A204.1 (cell line): ENCODE measurements around the gene PITPNM3.
"Not testable (repeated sequence)": the region's sequence is repeated elsewhere in the genome, so short reads cannot be mapped to it uniquely, and the experiment has no call there.

Experiments
- FAIRE-seq: peaks from 2 replicates; lab custom pipeline; 2012; peaks lifted over from hg19 to GRCh38; lab: Jason Lieb, UNC

PITPNM3 gene

DNA sequence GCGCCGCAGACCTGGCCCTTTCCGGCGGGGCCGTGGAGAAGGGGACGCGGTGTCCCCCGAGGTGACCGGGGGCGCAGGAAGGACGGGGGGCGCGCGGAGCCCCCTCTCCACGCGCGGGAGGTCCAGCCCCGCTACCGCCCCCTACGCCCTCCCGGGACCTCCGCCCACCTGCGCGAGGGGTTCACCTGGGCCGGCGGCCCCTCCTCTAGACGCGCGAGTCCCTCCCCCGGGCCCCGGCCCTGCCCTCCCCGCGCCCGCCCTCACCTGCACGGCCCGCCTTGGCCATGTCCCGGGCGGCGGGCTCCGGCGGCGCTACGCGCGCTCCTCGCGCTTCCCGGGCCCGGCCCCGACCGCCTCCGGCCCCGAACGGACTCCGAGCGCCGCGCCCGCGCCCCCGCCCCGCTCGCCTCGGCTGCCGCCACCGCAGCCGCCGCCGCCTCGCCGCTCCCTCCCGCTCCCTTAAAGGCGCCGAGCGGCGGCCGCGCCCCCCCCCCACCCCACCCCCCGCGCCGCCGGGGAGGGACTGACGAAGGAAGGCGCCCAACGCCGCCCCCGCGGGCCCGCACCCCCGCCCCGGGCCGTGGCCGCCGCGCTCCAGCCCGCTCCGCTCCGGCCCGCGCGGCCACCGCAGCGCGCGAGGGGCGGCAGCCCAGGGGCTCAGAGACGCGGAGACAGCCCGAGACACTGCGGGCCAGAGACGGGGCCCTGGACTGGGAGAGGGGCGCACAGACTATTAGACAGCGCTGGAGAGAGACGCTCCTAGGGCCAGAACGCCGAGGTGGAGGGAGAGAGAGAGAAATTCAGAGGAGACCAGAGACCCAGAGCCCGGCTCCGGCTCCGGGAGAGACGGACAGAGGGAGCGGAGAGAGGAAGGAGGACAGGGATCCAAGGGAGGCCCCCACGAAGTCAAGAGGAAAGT lies at the start of gene PITPNM3:
Gene PITPNM3 (minus strand): TSS at position 435 of the 919 bp plus-strand sequence. CDS start 149 bp downstream, at position 286.
- no peak for FAIRE-seq

DNA sequence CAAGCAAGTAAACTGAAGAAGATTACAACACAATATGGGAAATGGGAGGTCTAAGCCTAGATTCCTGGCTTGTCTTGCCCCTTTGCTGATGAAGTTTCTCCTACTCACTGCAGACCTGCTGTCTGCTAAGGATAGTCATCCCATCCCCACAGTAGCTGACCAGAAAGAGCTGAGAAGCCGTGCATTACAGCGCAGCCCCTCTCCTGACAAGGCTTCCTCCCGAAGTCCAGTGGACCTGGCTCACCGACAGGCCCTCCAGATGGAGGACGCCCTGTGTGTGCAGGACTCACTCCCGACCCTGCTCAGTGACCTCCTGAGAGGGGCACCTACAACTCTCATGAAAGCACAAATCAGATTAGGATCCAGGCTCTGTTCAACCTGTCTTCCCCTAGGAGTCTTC lies 48.8 kb upstream of the PITPNM3 start:
- FAIRE-seq, result no peak

DNA sequence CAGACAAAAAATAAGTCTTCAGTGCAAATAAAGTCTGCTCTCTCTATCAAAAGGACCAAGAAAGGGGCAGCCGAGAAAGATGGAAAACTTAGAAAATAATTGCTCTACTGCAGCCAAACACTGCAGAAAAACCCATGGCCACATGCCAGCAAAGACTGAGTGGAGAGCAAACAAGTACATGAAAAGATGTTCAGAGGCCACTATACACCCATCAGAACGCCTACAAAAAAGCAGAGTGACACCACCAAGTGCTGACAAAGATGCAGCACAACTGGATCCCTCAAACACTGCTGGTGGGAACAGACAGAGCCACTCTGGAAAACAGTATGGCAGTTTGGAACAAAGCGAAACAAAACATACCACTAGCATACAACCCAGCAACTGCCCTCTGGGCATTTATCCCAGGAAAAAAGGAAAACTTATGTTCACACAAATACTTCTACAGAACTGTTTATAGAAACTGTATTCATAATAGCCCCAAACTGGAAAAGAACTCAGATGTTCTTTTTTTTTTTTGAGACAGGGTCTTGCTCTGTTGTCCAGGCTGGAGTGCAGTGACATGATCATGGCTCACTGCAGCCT lies 47.5 kb upstream of the PITPNM3 start:
- FAIRE-seq, result no peak

DNA sequence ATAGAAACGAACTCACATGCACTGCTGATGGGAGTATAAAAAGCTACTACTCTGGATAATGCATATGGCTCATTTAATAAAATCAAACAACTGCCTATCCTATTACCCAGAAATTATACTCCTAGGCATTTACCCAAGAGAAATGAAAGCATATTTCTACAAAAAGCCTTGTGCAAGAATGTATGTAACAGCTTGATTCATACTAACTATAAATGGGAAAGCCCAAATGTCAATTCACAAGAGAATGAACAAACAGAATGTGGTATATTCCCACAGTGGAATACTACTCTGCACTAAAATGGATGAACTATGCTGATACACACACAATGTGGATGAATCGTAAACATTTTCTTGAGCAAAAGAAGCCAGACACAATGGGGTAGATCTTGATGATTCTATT lies 45.8 kb upstream of the PITPNM3 start:
- FAIRE-seq, result no peak

DNA sequence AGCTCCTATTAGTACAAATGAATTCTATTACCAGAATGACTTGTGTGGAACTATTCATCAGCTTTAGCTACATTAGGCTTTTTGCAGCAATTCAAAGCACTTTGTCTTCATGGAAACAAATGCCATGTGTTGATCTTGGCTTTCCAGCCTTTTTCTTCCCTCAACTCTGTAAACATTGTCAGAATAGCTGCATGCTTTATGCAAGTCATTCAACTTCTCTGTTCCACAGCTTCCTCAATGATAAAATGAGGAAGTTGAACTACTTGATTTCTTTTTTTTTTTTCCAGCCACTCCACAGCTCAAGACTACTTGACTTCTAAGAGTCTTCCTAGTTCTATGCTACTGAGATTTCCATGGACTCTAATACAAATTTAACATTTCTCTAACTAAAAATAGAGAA lies 43.0 kb upstream of the PITPNM3 start:
- no peak for FAIRE-seq

DNA sequence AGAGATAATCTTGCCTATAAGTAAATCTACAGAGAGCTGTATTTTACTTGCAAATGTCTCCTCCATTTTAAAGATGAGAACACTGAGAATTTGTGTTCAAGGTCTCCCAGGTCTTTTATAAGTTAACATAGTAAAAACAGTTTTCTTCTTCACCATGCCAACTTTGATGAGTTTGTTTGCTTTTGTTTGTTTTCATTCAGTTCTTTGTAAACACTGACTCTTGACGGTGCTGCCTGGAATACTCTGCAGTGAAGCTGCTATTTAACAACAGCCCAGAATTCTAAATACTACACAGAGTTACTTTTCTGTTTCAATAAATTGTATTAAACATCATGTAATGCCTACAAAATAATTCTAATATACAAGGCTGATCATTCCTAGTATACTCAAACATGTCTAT lies 41.4 kb upstream of the PITPNM3 start:
- FAIRE-seq, result no peak

DNA sequence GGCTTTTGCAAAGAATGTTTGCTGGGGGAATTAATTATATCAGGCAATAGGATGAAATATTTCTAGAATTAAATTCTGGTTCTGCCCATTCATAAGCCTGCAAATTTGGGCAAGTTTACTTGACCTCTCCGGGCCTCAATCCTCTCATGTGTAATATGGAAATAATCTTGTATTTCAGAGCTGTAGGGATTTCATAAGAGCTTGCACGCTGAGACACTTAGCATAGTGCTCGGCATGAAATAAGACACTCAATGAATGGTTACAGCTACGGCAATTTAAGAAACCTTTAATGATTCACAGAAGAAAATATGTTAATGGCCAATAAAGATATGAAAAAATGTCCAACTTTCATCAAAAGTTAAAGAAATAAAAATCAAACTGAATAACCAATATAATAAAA lies 40.6 kb upstream of the PITPNM3 start:
- FAIRE-seq, result no peak

DNA sequence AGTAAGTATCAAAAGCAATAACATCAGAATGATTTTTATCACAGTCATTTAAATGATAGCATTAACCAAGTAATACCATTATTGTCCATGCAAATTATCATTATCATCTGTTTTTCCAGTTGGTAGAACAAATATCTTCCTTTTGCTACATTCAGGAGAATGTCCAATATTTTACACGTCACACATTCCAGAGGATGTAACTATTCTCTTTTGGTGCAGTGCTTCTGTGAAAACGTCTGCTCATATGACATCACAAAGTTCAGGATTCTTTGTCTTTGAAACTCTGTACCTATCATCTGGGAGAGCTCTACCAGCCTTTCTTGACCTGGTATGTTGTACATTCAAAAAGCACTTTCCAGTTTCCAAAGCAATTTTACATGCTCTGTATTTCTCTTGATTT lies 40.2 kb upstream of the PITPNM3 start:
- FAIRE-seq, result no peak

DNA sequence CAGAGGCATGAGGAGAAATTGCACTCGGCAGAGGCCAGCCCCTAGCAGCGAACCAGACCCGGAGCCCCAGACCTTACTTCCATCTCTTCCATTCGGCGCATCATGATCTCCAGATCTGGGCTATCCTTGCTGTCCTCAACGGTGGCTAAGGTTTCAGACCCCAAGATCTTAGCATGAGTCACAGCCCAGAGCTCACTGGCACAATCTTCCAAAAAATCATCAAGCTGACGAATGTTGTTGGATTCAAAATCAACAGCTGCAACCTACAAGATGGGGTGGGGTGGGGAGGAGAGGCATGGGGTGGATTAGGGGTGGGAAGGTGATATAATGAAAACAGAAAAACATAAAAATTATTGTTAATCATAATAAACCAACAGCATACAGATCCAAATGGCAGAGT lies 39.7 kb upstream of the PITPNM3 start:
- no peak for FAIRE-seq

DNA sequence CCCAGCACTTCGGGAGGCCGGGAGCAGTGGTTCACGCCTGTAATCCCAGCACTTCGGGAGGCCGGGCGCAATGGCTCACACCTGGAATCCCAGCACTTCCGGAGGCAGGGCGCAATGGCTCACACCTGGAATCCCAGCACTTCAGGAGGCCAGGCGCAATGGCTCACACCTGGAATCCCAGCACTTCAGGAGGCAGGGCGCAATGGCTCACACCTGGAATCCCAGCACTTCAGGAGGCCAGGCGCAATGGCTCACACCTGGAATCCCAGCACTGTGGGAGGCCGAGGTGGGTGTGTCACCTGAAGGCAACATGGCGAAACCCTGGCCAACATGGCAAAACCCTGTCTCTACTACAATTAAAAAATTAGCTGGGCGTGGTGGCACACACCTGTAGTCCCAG lies 37.0 kb upstream of the PITPNM3 start:
- FAIRE-seq, result not testable (repeated sequence)

DNA sequence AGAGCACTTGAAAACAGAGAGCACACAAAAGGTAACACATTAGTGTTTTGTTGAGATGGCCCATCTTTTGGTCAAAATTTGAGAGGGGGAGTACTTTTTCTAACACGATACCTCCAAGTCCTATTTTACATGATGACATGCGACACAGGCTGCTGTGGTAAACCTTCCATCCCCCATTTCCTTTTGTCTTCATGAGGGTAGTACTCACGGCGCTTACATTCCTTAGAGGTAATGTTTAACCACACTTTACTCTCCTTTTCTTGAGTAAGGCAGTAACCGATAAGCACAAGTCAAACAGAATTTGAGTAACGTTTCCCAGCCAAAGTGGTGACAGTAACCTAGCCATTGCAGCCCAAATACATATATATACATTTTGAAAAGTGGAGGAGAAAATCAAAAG lies 35.8 kb upstream of the PITPNM3 start:
- no peak for FAIRE-seq

DNA sequence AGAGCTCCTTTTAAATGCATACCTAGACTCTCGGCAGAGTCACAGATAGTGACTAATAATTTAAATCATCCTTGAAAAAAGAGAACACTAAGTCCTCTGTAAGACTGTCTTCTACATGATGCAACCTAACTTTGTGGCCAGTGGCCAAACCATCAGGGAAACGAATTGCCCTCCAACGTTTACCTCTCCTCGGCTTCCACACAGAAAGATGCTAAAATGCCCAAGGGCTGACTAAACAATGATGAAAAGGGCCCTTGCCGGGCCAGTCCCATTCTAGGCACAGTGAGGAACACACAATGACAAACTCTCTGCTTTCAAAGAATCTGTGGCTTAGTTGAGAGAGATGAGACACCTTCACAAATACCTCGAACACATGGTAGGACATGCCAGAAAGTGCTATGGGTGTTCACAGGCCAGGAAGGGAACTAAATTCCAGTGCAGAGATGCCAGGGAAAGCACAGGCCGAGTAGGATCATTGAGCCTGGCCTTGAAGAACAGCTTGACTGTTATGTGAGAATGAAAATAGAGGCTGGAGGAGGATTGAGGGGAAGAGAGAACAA lies 35.3 kb upstream of the PITPNM3 start:
- FAIRE-seq, result no peak

DNA sequence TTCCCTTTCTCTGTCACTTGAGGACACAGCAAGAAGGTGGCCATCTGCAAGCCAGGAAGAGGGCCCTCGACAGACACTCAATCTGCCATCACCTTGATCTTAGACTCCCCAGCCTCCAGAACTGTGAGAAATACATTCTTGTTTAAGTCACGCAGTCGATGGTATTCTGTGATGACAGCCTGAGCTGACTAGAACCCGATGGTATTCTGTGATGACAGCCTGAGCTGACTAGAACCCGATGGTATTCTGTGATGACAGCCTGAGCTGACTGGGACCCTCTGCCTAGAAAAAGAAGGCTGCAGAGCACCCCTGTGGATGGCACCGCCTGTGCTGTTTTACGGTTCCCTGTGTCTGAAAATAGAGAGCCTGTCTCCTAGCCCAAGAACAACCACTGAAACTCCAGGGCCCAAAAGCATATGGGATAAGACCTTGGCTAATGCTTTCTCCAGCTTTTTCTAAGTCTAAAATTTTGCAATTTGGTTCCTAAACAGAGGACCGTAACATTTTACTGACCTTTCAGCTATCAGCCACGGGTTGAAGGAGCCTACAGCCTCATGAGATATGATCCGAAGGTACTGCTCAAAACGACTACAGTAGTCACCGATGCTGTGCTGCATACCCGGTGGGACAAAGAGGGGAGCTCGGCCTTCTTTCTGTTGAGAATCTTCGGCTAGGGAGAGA lies 33.1 kb upstream of the PITPNM3 start:
- FAIRE-seq, result no peak

DNA sequence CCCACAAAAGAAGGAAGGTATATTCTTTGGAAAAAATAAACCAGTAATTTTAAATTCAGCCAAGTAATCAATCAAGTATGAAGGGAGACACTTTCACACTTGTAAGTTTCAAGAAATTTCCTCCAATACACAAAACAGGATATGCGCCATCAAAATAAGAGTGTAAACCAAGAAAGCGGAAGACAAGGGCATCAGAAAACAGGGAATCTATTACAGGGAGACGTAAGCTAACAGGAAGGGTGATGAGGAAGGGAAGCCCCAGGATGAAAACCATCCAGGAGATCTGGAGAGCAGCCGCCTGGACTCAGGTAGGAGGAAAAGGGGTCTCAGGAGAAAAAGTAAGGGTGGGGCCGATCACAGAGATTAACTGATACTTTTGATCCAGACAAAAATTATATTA lies 31.8 kb upstream of the PITPNM3 start:
- FAIRE-seq, result no peak

DNA sequence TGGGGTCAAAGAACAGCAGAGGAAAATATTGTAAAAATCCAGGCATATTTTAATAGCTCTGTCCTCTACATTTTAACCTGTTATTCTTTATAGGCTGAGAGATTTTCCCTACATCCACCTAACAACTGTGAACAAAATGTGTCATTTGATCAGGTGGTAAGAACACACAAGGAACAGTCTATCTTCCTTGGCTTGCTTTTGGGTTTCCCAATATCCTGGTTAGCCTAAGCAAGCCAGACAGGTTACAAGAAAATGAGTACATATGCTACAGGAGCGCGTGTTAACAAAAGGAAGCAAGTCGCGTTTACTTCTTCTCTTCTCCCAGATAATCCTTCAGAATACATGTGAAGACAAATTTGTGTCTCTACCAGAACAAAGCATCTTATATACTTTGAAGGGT lies 31.0 kb upstream of the PITPNM3 start:
- FAIRE-seq, result no peak

DNA sequence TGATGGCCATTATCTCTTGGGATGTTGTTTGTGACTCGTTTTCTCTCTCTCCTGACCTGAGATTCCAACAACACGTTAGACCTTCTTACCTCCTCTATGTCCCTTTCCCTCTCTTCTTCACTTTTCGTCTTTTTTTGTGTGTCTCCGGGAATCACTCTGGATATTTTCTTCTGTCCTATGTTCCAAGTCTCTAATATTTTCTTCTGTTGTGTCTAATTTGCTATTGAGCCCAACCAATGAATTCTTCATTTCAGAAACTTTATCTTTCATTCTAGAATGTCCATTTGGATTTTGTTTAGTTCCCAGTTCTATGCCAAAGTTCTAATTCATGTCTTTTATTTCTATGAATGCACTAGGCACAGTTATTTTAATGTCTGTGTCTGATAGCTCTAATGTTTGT lies 27.1 kb upstream of the PITPNM3 start:
- no peak for FAIRE-seq

DNA sequence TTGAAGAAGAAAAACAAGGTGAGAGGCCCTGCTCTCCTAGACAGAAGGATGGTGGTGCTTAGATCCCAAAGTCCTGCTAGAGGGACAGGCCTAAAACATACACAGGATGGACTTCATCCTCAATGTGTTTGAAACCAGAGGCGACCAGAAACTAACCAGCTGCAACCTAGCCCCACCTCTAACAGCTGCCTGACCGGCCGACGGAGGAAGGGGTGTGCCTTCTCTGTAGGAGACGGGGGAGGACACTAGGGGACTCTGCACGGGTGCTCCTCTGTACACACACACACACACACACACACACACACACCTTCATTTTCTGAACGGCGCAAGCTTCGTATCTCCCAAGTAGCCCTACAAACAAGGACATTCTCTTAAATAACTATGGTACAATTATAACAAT lies 24.3 kb upstream of the PITPNM3 start:
- no peak for FAIRE-seq

DNA sequence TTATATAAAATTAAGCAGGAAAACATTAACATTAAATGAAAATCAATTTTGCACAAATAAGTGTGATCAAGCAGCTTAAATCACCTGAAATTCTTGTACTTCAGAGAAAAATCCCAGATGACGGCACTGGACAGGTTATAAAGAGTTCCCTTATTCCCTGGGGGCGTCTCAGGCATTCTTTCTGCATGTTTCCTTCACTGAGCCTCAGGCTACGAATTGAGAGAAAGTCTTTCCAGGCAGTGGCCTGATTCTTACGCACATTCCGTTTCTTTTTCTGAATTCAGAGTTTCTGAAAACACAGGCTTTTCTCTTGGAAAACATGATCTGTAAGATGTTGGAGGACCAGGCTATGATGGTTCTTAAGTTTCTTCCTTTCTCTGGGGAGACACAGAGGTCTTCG lies 22.1 kb upstream of the PITPNM3 start:
- no peak for FAIRE-seq

DNA sequence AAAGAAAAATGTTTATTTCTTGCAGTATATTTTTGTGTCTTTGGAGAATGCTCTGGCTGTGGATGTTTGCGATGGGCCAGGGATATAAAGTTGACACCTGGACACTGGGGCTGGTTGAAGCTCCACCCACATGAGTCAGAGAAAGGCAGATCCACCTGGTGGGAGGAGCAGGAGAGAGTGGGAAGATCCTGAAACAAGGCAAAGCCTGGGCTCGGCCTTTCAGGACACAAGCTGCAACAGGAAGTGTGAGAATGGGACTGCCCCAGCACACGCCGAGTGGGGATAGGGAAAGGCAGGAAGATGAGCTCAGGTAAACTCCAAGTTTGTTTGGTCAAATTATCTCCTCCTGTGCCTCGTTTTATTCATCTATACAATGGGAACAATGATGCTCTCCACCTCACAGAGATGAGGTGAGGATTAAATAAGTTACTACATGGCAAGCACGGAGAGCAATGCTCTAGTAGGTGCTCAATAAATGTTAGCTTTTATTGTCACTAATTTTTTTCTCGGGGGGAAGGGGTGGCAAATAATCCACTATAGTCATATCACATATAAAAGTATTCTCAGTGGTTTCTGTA lies 21.4 kb upstream of the PITPNM3 start:
- no peak for FAIRE-seq

DNA sequence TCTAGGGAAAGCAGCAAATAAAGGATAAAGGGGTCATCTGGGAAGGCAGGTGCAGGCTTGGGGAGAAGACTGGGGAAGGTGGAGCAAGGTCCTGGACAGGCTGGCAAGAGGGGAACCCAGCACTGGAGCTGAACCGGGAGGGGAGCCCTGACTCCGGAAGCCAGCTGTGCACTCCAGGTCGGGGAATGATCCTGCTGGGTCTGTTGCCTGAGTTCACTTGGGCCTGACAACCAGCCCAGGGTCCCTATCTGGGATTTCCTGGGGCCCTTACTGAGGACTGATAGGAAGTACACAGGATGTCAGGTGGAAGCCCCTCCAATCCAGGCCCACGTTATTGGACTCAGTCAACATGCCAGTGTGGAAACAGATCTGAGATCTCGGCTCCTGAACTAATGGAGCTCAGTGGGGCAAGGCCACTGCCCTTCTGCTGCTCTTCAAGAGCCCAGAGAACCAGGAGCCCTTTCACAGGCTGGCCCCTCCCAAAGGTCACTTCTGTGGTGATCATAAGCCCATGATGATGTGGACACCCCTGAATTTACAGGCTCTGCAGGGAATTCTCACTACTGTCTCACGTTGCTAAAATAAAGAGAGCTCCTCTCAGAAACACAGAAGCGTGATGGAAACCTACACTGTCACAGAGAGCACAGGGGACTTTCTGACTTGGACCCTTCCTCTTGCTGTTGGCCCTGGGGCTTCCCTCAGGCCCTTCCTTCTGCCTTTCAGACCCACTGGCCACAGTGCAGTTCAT lies 19.9 kb upstream of the PITPNM3 start:
- FAIRE-seq, result no peak

DNA sequence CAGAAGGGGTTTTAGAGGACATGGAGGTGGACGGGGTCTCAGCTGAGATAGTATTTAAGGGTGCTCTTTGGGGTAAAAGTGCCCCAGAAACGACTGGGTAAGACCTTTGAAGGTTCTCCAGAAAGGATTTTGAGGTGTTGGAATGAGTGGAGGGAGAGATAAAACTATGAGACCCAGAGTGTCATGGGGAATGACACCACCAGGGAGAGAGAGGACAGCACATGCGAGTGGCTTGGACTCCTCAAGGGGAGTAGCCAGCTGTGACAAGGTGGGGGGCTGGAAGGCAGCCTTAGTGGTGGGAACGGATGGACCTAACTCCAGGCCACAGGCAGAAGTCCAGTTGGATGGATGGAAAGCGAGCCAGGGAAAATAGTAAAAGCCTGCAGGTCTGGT lies 19.2 kb upstream of the PITPNM3 start:
- FAIRE-seq, result no peak
